KMS-11 (cell line): ENCODE results near the gene GLI2.

Experiments used
- H2AFZ ChIP-seq: fragments of 200-600 bp; sonication (generic); 2 replicates; pipeline ENCODE4 v1.6.1; 2016; ENCODE audit warnings: antibody characterized with exemption, mixed run types, low read depth
- H3K27ac ChIP-seq: fragments of 200-600 bp; sonication (generic); 2 replicates; pipeline ENCODE4 v1.6.1; 2016; ENCODE audit warnings: mild to moderate bottlenecking, mixed run types
- H3K27me3 ChIP-seq: fragments of 200-600 bp; sonication (generic); 2 replicates; pipeline ENCODE4 v1.6.1; 2017; ENCODE audit warnings: mild to moderate bottlenecking, low read depth, mixed run types, moderate library complexity; ENCODE audit not compliant: insufficient read depth
- H3K36me3 ChIP-seq: fragments of 200-600 bp; sonication (generic); 2 replicates; pipeline ENCODE4 v1.6.1; 2017; ENCODE audit warnings: mild to moderate bottlenecking, mixed run types; ENCODE audit not compliant: insufficient read depth
- H3K4me1 ChIP-seq: fragments of 200-600 bp; sonication (generic); 2 replicates; pipeline ENCODE4 v1.6.1; 2016; ENCODE audit warnings: mild to moderate bottlenecking, low read depth, mixed run types; ENCODE audit not compliant: poor library complexity, severe bottlenecking
- H3K4me2 ChIP-seq: fragments of 200-600 bp; sonication (generic); 2 replicates; pipeline ENCODE4 v1.7.0; 2016; ENCODE audit warnings: mild to moderate bottlenecking, mixed run types
- H3K4me3 ChIP-seq: fragments of 200-600 bp; sonication (generic); IDR thresholded peaks from 2 replicates; pipeline ENCODE4 v1.6.1; 2017; ENCODE audit warnings: low read depth, low read length, mixed read lengths; ENCODE audit not compliant: insufficient read depth
- H3K79me2 ChIP-seq: fragments of 200-600 bp; sonication (generic); 2 replicates; pipeline ENCODE4 v1.6.1; 2016; ENCODE audit warnings: low read depth, mixed run types; ENCODE audit not compliant: insufficient read depth
- H3K9ac ChIP-seq: fragments of 200-600 bp; sonication (generic); 2 replicates; pipeline ENCODE4 v1.6.1; 2016; ENCODE audit warnings: mild to moderate bottlenecking, mixed run types
- H4K20me1 ChIP-seq: fragments of 200-600 bp; sonication (generic); 2 replicates; pipeline ENCODE4 v1.6.1; 2016; ENCODE audit warnings: mild to moderate bottlenecking, mixed run types; ENCODE audit not compliant: insufficient read depth
- CTCF ChIP-seq: fragments of 200-600 bp; sonication (generic); conservative IDR thresholded peaks from 2 replicates; pipeline ENCODE4 v1.6.1; 2017; ENCODE audit warnings: low read depth, mild to moderate bottlenecking, antibody characterized with exemption, low read length, moderate library complexity, mixed read lengths

Gene GLI2

GRCh38 chr2:120747706-120748105, 12.0 kb downstream of the GLI2 start:
- H2AFZ ChIP-seq = no peak overlapping the region
- H3K27ac ChIP-seq = no peak overlapping the region
- no peaks in the 10 kb centered on the region for H3K36me3 ChIP-seq
- H3K27me3 ChIP-seq = no peaks in the 10 kb centered on the region
- no peak overlapping the region for H3K9ac ChIP-seq
- no peak overlapping the region for H3K4me3 ChIP-seq
- H3K4me1 ChIP-seq = no peaks in the 10 kb centered on the region
- no peak overlapping the region for H3K4me2 ChIP-seq
- no peak for TF ChIP-seq CTCF
- no peaks in the 10 kb centered on the region for H4K20me1 ChIP-seq
- H3K79me2 ChIP-seq = no peaks in the 10 kb centered on the region

GRCh38 chr2:120748310-120748709, 12.6 kb downstream of the GLI2 start:
- Histone ChIP-seq H3K36me3 (no peaks in the 10 kb centered on the region), H3K4me1 (no peaks in the 10 kb centered on the region), H3K27me3 (no peaks in the 10 kb centered on the region), H2AFZ (no peak overlapping the region), H3K79me2 (no peaks in the 10 kb centered on the region), H3K9ac (no peak overlapping the region), H4K20me1 (no peaks in the 10 kb centered on the region), H3K27ac (no peak overlapping the region), H3K4me2 (no peak overlapping the region), H3K4me3 (no peak overlapping the region)
- no peak for TF ChIP-seq CTCF

GRCh38 chr2:120748741-120749140, 13.1 kb downstream of the GLI2 start:
- Histone ChIP-seq H3K4me2 (no peak overlapping the region), H3K79me2 (no peaks in the 10 kb centered on the region)

GRCh38 chr2:120749506-120750431, 14.1 kb downstream of the GLI2 start:
- no peak overlapping the region for H3K4me2 ChIP-seq
- no peak overlapping the region for H3K4me3 ChIP-seq
- no peaks in the 10 kb centered on the region for H3K4me1 ChIP-seq
- no peak overlapping the region for H3K27ac ChIP-seq
- H4K20me1 ChIP-seq = no peaks in the 10 kb centered on the region
- no peak overlapping the region for H2AFZ ChIP-seq
- no peaks in the 10 kb centered on the region for H3K36me3 ChIP-seq
- H3K79me2 ChIP-seq = no peaks in the 10 kb centered on the region
- H3K9ac ChIP-seq = no peak overlapping the region
- TF ChIP-seq CTCF = no peak
- no peaks in the 10 kb centered on the region for H3K27me3 ChIP-seq

More at GRCh38 chr2:120748741-120749140, 13.1 kb downstream of the GLI2 start:
- Histone ChIP-seq H3K4me1 (no peaks in the 10 kb centered on the region), H3K36me3 (no peaks in the 10 kb centered on the region), H3K4me3 (no peak overlapping the region), H3K27me3 (no peaks in the 10 kb centered on the region), H3K27ac (no peak overlapping the region), H2AFZ (no peak overlapping the region), H3K9ac (no peak overlapping the region), H4K20me1 (no peaks in the 10 kb centered on the region)
- TF ChIP-seq CTCF = no peak
